Endodermal cell (in vitro differentiated cells): ENCODE data around the gene EEIG1. TPM values are rescaled to one million over a fixed set of nuclear protein-coding genes. Genes with fewer than 3 reads are reported as not detected.

Source experiments
- DNase-seq: peaks from one replicate; pipeline ENCODE4 v3.0.0-alpha.2; 2017
- H3K27ac ChIP-seq: 2 replicates; pipeline ENCODE4 v1.5.1; 2013; ENCODE audit warnings: mild to moderate bottlenecking, low read depth, low read length, moderate library complexity
- H3K27me3 ChIP-seq: 2 replicates; pipeline ENCODE4 v1.6.1; 2013; ENCODE audit warnings: mild to moderate bottlenecking, low read length, moderate library complexity; ENCODE audit not compliant: insufficient read depth, control insufficient read depth, poor library complexity, severe bottlenecking
- H3K36me3 ChIP-seq: 2 replicates; pipeline ENCODE4 v1.7.0; 2013; ENCODE audit warnings: mild to moderate bottlenecking, low read length, moderate library complexity; ENCODE audit not compliant: control insufficient read depth, insufficient read depth
- H3K4me1 ChIP-seq: one replicate; pipeline ENCODE4 v1.7.0; 2013; ENCODE audit warnings: low read length; ENCODE audit not compliant: control insufficient read depth, insufficient read depth
- H3K4me3 ChIP-seq: 2 replicates; pipeline ENCODE4 v1.5.1; 2013; ENCODE audit warnings: mild to moderate bottlenecking, low read length, moderate library complexity
- H3K9ac ChIP-seq: 2 replicates; pipeline ENCODE4 v1.6.1; 2013; ENCODE audit warnings: mild to moderate bottlenecking, low read length, moderate library complexity; ENCODE audit not compliant: poor library complexity, severe bottlenecking; ENCODE audit errors: extremely low read depth
- H3K9me3 ChIP-seq: 2 replicates; pipeline ENCODE4 v1.6.1; 2013; ENCODE audit warnings: mild to moderate bottlenecking, low read length, moderate library complexity; ENCODE audit not compliant: control insufficient read depth
- H3K27ac Mint-ChIP-seq: 2 replicates; pipeline ENCODE4 v1.8.0; 2020; ENCODE audit warnings: mixed read lengths
- H3K27me3 Mint-ChIP-seq: 2 replicates; pipeline ENCODE4 v1.8.0; 2021; ENCODE audit warnings: mild to moderate bottlenecking, mixed read lengths; ENCODE audit not compliant: insufficient read depth
- H3K36me3 Mint-ChIP-seq: 2 replicates; pipeline ENCODE4 v1.8.0; 2020; ENCODE audit warnings: low read depth, mixed read lengths
- H3K4me1 Mint-ChIP-seq: 2 replicates; pipeline ENCODE4 v1.8.0; 2020; ENCODE audit warnings: mixed read lengths
- H3K4me3 Mint-ChIP-seq: 2 replicates; pipeline ENCODE4 v1.8.0; 2020; ENCODE audit warnings: mild to moderate bottlenecking, moderate library complexity, mixed read lengths
- H3K9me3 Mint-ChIP-seq: 2 replicates; pipeline ENCODE4 v1.8.0; 2020; ENCODE audit warnings: mild to moderate bottlenecking, mixed read lengths
- WGBS, 2 experiments: methylation state at CpG; one replicate each; pipeline versions ENCODE4 v1.1.5 to v1.1.7; 2013; ENCODE audit warnings: missing lambda C conversion rate in 2 of 2, mixed read lengths in 1 of 2; ENCODE audit not compliant: insufficient coverage in 1 of 2, insufficient read length in 1 of 2; 5-methylcytosine and 5-hydroxymethylcytosine counted together
- total RNA-seq, 2 donors: library from RNA; stranded (reverse); fragmentation: NEBNext Ultra II Directional in 1 of 2; extraction: Animal tissue kit (Norgen Biotek cat#: 25700) in 1 of 2; gene quantifications; 2 replicates in 1 of 2; 3 replicates in 1 of 2; pipeline ENCODE4 v1.2.1, GENCODE V29; 2021
- TF ChIP-seq, protein P1 (sequence below): fragments of 200-600 bp; sonication (generic); conservative IDR thresholded peaks from 2 replicates; pipeline ENCODE4 v1.5.0; 2021; ENCODE audit warnings: antibody characterized with exemption, mild to moderate bottlenecking

Gene EEIG1
- total RNA-seq, 2 donors from 2014 or later = 56.7 to 60.8 TPM

DNA sequence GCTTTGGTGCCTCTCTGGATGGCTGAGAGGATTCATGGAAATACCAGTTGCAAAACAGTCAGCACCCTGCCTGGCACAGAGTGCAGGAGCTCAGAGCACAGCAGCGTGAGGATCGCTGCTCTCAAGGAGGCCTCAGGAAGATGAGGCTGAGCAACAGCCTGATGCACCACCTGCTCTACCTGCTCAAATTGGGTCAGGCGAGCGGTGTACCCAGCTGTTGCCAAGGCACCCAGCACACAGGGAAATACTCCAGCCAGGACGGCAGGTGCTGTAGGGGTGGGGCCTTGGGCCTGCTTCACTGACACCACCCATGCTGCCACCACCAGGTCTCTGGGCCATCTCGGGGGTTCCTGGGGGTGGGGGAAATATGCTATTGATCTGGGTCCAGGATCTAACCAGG is 4.3 kb downstream of the EEIG1 start:
- Mint-ChIP-seq H3K4me3 (no peak overlapping the region), H3K4me1 (peaks cover 37% of the 10 kb centered on the region), H3K9me3 (no peaks in the 10 kb centered on the region), H3K27ac (no peak overlapping the region), H3K36me3 (peaks cover 3% of the 10 kb centered on the region), H3K27me3 (no peaks in the 10 kb centered on the region)
- Histone ChIP-seq H3K4me1 (peaks cover 34% of the 10 kb centered on the region), H3K27me3 (no peaks in the 10 kb centered on the region), H3K4me3 (peak overlapping the region; percentile 95), H3K9ac (no peak overlapping the region), H3K27ac (no peak overlapping the region), H3K36me3 (no peaks in the 10 kb centered on the region), H3K9me3 (no peaks in the 10 kb centered on the region)
- WGBS, 2 experiments = 95 to 100% methylated on average over 4 to 6 of the region's 6 CpGs
- TF ChIP-seq, protein P1, sequence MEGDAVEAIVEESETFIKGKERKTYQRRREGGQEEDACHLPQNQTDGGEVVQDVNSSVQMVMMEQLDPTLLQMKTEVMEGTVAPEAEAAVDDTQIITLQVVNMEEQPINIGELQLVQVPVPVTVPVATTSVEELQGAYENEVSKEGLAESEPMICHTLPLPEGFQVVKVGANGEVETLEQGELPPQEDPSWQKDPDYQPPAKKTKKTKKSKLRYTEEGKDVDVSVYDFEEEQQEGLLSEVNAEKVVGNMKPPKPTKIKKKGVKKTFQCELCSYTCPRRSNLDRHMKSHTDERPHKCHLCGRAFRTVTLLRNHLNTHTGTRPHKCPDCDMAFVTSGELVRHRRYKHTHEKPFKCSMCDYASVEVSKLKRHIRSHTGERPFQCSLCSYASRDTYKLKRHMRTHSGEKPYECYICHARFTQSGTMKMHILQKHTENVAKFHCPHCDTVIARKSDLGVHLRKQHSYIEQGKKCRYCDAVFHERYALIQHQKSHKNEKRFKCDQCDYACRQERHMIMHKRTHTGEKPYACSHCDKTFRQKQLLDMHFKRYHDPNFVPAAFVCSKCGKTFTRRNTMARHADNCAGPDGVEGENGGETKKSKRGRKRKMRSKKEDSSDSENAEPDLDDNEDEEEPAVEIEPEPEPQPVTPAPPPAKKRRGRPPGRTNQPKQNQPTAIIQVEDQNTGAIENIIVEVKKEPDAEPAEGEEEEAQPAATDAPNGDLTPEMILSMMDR = no peak
- peak; percentile 30 for DNase-seq

DNA sequence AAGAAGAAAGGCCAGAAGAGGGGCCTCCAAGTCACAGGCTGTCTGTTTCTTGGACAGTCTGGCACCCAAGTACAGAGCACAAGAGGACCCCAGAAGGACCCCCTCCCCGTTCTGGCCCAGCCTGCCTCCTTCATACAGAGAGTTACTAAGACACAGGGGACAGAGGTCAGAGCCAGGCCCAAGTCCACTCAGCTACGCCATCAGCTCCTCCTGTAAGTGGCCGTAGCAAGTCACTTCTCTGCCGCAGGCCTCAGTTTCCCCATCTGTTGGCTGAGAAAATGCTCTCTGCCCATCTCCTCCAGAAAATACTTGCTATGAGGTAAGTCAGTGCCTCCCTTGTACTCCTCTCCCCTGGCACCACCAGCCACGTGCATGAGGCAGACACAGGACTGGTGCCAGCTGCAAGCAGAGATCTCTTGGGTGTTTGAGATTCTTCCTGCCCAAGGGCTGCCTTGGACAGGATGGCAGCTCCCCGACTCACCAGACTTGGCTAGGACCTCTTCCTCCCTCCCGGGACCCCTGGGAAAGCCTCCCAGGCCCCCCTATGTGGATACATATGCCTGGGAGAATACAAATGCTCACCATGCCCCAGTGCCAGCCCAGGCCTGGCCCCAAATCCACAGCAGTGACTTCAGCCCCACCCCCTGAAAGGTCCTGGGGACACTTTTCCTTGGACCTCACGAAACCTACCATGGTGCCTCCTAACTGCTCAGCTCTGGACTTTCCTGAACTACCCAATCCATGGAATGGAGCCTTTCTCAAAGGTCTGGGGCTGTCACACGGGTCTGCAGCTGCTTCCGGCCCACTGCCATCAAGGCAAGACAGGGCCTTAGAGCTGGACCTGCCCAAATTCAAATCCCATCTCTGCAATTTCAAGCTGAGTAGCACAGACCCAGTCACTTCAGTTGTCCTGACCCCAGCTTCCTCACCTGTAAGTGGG is 5.1 kb downstream of the EEIG1 start:
- 94 to 100% methylated on average over 6 to 10 of the region's 10 CpGs for WGBS, 2 experiments
- no peak overlapping the region for H3K4me3 Mint-ChIP-seq

DNA sequence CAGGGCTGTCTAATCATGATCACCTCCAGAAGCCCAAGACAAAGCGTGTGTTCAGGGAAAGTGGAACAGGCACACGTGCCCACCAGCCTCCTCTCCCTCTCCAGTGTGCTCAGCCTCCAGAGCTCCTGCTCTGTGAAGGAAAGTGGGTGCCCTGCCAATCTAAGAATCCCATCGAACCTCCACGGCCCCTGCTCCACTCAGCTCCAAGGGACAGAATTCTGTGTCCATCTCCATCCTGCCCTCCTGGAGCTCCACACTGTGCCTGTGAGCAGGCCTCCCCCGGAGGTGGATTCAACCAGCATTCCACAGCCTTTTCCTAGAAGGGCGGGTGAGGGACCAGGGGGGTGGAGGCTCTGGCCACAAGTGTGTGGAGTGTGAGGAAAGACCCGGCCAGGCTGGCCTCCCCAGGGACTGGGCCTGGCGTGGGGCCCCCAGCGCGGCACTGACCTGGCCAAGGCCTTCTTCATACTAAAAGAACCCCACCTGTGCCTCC is 6.0 kb downstream of the EEIG1 start:
- Histone ChIP-seq H3K27me3 (no peaks in the 10 kb centered on the region), H3K4me3 (no peak overlapping the region), H3K9ac (no peak overlapping the region), H3K4me1 (peaks cover 31% of the 10 kb centered on the region), H3K27ac (no peak overlapping the region), H3K36me3 (peaks cover under 1% of the 10 kb centered on the region), H3K9me3 (no peaks in the 10 kb centered on the region)
- Mint-ChIP-seq H3K4me1 (peaks cover 44% of the 10 kb centered on the region), H3K4me3 (no peak overlapping the region), H3K27ac (peak overlapping the region; percentile 27), H3K36me3 (peaks cover 8% of the 10 kb centered on the region), H3K9me3 (no peaks in the 10 kb centered on the region), H3K27me3 (no peaks in the 10 kb centered on the region)
- WGBS, 2 experiments = 87 to 90% methylated on average over 2 to 10 of the region's 10 CpGs
- TF ChIP-seq, protein P1 = no peak
- peak; percentile 58 for DNase-seq

More for the DNA sequence above, 5.1 kb downstream of the EEIG1 start:
- Histone ChIP-seq H3K27me3 (no peaks in the 10 kb centered on the region), H3K4me3 (no peak overlapping the region), H3K36me3 (no peaks in the 10 kb centered on the region), H3K27ac (no peak overlapping the region), H3K9ac (no peak overlapping the region), H3K4me1 (peaks cover 31% of the 10 kb centered on the region), H3K9me3 (no peaks in the 10 kb centered on the region)
- Mint-ChIP-seq H3K9me3 (no peaks in the 10 kb centered on the region), H3K4me1 (peaks cover 40% of the 10 kb centered on the region), H3K36me3 (peaks cover 3% of the 10 kb centered on the region), H3K27me3 (no peaks in the 10 kb centered on the region), H3K27ac (no peak overlapping the region)
- DNase-seq = peak; percentile 36
- TF ChIP-seq, protein P1 = no peak
